GM12891 (cell line): ENCODE data around the gene COG5.

Experiments used
- POLR2A ChIP-seq: IDR thresholded peaks from 2 replicates; pipeline ENCODE4 v1.6.1; 2011; ENCODE audit warnings: low read depth, low read length, control low read depth
- POLR2AphosphoS5 ChIP-seq: IDR thresholded peaks from 2 replicates; pipeline ENCODE4 v1.6.1; 2011; ENCODE audit warnings: low read depth, low read length, control low read depth
- POU2F2 ChIP-seq: IDR thresholded peaks from 2 replicates; pipeline ENCODE4 v1.6.1; 2011; ENCODE audit warnings: low read depth, mild to moderate bottlenecking, control low read depth, low read length, moderate library complexity
- SPI1 ChIP-seq: IDR thresholded peaks from 2 replicates; pipeline ENCODE4 v1.6.1; 2011; ENCODE audit warnings: low read depth, low read length, control low read depth
- TAF1 ChIP-seq: IDR thresholded peaks from 2 replicates; pipeline ENCODE4 v1.6.1; 2011; ENCODE audit warnings: low read depth, low read length, control low read depth

DNA sequence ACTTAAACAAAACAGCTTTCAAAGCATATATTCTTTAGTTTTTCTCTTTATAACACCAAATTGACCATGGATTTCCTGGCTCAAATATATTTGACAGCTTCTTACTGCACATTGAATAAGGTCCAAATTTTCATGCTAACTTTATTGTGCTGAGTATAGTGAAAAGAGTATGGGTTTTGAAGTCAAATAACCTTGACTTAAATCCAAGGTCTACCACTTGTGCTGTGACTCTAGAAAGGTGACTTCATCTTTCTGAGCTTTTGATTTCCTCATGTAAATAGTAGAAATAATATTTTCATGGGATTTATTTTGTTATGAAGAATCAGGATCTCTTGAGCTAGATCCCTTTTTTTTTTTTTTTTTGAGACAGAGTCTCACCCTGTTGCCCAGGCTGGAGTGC is 233.2 kb downstream of the COG5 start:
- TF ChIP-seq POLR2A (no peak), SPI1 (no peak), POLR2AphosphoS5 (no peak), TAF1 (no peak), POU2F2 (no peak)
